ENCODE measurements around the gene NMU. TPM values are rescaled to one million over a fixed set of nuclear protein-coding genes. Genes with fewer than 3 reads are reported as not detected.
"Not testable (repeated sequence)": the region's sequence is repeated elsewhere in the genome, so short reads cannot be mapped to it uniquely, and the experiment has no call there.

Gene NMU
- total RNA-seq, 2 experiments from 2014 or later = not detected

DNA sequence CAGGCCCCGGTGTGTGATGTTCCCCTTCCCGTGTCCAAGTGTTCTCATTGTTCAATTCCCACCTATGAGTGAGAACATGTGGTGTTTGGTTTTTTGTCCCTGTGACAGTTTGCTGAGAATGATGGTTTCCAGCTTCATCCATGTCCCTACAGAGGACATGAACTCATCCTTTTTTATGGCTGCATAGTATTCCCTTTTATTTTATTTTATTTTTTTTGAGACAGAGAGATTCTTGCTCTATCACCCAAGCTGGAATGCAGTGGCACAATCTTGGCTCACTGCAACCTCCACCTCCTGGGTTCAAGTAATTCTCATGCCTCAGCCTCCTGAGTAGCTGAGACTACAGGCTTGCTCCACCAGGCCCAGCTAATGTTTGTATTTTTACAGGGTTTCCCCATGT lies 53.3 kb downstream of the NMU start:
- H3K4me3 Mint-ChIP-seq; ATAC-seq; H3K9me3 Mint-ChIP-seq (ENCODE audit: insufficient read depth); DNase-seq; CTCF ChIA-PET; H3K36me3 Mint-ChIP-seq (ENCODE audit: low read depth); H3K27ac Mint-ChIP-seq; POLR2A ChIA-PET; H3K27me3 Mint-ChIP-seq (ENCODE audit: low read depth); H3K4me1 Mint-ChIP-seq (ENCODE audit: low read depth): not testable (repeated sequence)

GRCh38 chr4:55578341-55579010 lies 57.6 kb downstream of the NMU start:
- Mint-ChIP-seq H3K36me3 (ENCODE audit: low read depth) (no peaks in the 10 kb centered on the region), H3K27ac (no peak overlapping the region), H3K4me3 (no peak overlapping the region), H3K27me3 (ENCODE audit: low read depth) (peaks cover 4% of the 10 kb centered on the region), H3K9me3 (ENCODE audit: insufficient read depth) (peaks cover 12% of the 10 kb centered on the region), H3K4me1 (ENCODE audit: low read depth) (no peaks in the 10 kb centered on the region)
- POLR2A ChIA-PET = no interaction called here
- CTCF ChIA-PET = no interaction called here
- ATAC-seq (no peak), DNase-seq (no peak)

DNA sequence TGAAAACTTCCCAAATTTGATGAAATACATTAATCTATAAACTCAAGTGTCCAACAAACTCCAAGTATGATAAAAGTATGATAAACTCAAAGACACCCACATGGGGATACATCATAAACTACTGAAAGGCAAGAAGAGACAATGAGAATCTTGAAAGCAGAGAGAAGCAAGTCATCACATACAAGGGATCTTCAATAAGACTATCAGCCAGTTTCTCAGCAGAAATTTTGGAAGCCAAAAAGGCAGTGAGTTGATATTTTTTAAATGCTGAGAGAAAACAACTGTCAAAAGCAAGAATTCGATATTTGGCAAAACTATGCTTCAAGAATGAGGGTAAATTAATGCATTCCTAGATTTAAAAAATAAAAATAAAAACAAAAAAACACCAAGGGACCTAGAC lies 60.6 kb downstream of the NMU start:
- peaks cover 6% of the 10 kb centered on the region for H3K9me3 Mint-ChIP-seq (ENCODE audit: insufficient read depth)
- peaks cover 4% of the 10 kb centered on the region for H3K27me3 Mint-ChIP-seq (ENCODE audit: low read depth)
- no peaks in the 10 kb centered on the region for H3K4me1 Mint-ChIP-seq (ENCODE audit: low read depth)
- ATAC-seq (no peak), DNase-seq (no peak)
- no peak overlapping the region for H3K4me3 Mint-ChIP-seq
- no peaks in the 10 kb centered on the region for H3K36me3 Mint-ChIP-seq (ENCODE audit: low read depth)
- POLR2A ChIA-PET = no interaction called here
- H3K27ac Mint-ChIP-seq = no peak overlapping the region
- CTCF ChIA-PET = no interaction called here

DNA sequence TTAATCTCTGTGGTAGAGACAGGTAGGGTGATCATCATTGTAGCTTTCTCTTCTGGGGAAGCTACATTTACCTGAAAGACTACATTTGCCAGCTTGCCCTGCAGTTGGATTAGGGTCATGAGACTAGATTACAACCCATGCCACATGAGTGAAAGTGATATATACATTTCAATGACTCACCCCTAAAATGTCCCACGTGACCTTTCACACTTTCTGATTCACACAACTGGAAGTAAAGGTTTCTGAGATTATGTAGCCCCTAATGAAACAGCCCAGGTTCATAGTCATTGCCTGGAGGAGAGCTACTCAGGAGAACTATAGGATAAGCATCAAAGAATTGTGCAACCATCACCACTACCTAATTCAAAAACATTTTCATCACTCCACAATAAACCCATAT lies 61.8 kb downstream of the NMU start:
- H3K27ac Mint-ChIP-seq = no peak overlapping the region
- ChIA-PET CTCF (no interaction called here), POLR2A (no interaction called here)
- no peaks in the 10 kb centered on the region for H3K36me3 Mint-ChIP-seq (ENCODE audit: low read depth)
- H3K27me3 Mint-ChIP-seq (ENCODE audit: low read depth) = peaks cover 4% of the 10 kb centered on the region
- ATAC-seq (no peak), DNase-seq (no peak)
- no peak overlapping the region for H3K4me3 Mint-ChIP-seq
- no peaks in the 10 kb centered on the region for H3K4me1 Mint-ChIP-seq (ENCODE audit: low read depth)
- peaks cover 6% of the 10 kb centered on the region for H3K9me3 Mint-ChIP-seq (ENCODE audit: insufficient read depth)

- Mint-ChIP-seq H3K4me3 (no peak overlapping the region), H3K36me3 (ENCODE audit: low read depth) (no peaks in the 10 kb centered on the region), H3K27ac (no peak overlapping the region), H3K27me3 (ENCODE audit: low read depth) (peaks cover 14% of the 10 kb centered on the region), H3K4me1 (ENCODE audit: low read depth) (no peaks in the 10 kb centered on the region), H3K9me3 (ENCODE audit: insufficient read depth) (peaks cover 6% of the 10 kb centered on the region)
- ATAC-seq = no peak
- POLR2A ChIA-PET = no interaction called here
- no peak for DNase-seq
- CTCF ChIA-PET = no interaction called here
Observed at GRCh38 chr4:55571806-55572205, 64.3 kb downstream of the NMU start.

- Mint-ChIP-seq H3K4me1 (ENCODE audit: low read depth) (no peaks in the 10 kb centered on the region), H3K9me3 (ENCODE audit: insufficient read depth) (no peaks in the 10 kb centered on the region), H3K36me3 (ENCODE audit: low read depth) (no peaks in the 10 kb centered on the region), H3K27ac (no peak overlapping the region), H3K27me3 (ENCODE audit: low read depth) (peaks cover 14% of the 10 kb centered on the region), H3K4me3 (no peak overlapping the region)
- POLR2A ChIA-PET = no interaction called here
- CTCF ChIA-PET = interaction anchor here (1.3 kb wide), 1 partner anchor 224 kb away, joined by 3 read pairs; no protein-coding TSS in a partner anchor
- ATAC-seq (no peak), DNase-seq (no peak)
Observed at GRCh38 chr4:55568905-55569504, 67.1 kb downstream of the NMU start.

DNA sequence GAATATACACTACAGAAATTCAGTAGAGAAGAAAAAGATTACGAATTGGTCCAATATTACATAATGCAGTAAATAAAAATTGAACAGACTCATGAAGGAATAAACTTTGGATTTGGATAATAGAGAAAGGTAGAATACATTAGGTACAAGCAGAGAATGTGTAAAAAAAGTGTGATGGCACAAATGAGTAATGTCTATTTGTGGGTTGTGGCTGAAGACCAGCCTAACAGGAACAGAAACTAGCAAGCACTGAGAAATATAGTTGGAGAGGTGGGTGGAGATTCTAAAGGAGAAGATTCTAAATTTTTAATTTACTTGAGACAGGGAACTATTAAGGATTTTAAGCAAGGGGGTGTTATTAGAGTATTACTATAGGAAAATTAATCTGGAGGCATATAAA lies 74.2 kb downstream of the NMU start:
- Mint-ChIP-seq H3K4me3 (no peak overlapping the region), H3K9me3 (ENCODE audit: insufficient read depth) (no peaks in the 10 kb centered on the region), H3K27ac (no peak overlapping the region), H3K27me3 (ENCODE audit: low read depth) (peaks cover 8% of the 10 kb centered on the region), H3K36me3 (ENCODE audit: low read depth) (no peaks in the 10 kb centered on the region), H3K4me1 (ENCODE audit: low read depth) (peaks cover 11% of the 10 kb centered on the region)
- ChIA-PET POLR2A (interaction anchor here (0.7 kb wide), 1 partner anchor 34 kb away, joined by 3 read pairs; no protein-coding TSS in a partner anchor), CTCF (interaction anchor here (0.8 kb wide), 1 partner anchor 216 kb away, joined by 3 read pairs; the partner anchor contains the start of gene SRD5A3)
- DNase-seq (no peak), ATAC-seq (peak; percentile 64)

GRCh38 chr4:55560096-55560495 lies 76.0 kb downstream of the NMU start:
- H3K27ac Mint-ChIP-seq = no peak overlapping the region
- ChIA-PET POLR2A (no interaction called here), CTCF (interaction anchor here (0.9 kb wide), 1 partner anchor 90 kb away, joined by 3 read pairs; no protein-coding TSS in a partner anchor)
- H3K9me3 Mint-ChIP-seq (ENCODE audit: insufficient read depth) = no peaks in the 10 kb centered on the region
- H3K4me3 Mint-ChIP-seq = no peak overlapping the region
- no peak for ATAC-seq
- DNase-seq = no peak
- peaks cover 11% of the 10 kb centered on the region for H3K4me1 Mint-ChIP-seq (ENCODE audit: low read depth)
- no peaks in the 10 kb centered on the region for H3K36me3 Mint-ChIP-seq (ENCODE audit: low read depth)
- H3K27me3 Mint-ChIP-seq (ENCODE audit: low read depth) = peaks cover 10% of the 10 kb centered on the region

DNA sequence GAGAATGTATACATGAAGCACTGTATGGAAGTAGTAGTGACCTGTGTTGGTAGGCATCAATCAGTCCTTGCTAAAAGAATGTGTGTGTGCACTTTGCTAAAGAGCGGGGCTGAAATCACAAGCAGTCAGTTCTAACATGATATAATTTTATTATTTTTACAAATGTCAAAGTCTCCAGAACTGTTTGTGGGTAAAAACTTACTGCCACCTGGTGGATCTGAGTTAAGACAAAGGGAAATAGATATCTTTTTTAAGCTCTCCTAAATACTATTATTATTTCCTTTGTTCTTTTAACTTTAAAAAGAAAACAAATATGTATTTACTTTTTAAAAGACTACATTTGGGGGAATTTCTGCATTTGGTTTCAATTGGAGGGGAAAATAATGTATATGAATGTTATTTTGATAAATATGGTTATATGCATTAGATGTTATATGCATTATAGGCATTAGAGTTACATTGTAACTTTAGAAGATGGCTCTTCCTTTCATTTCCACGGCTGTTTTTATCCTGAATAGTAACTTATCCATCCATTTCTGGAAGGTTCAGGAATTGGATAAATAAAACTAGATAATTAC lies 81.6 kb downstream of the NMU start:
- DNase-seq (no peak), ATAC-seq (no peak)
- H3K36me3 Mint-ChIP-seq (ENCODE audit: low read depth) = no peaks in the 10 kb centered on the region
- peaks cover 20% of the 10 kb centered on the region for H3K27me3 Mint-ChIP-seq (ENCODE audit: low read depth)
- ChIA-PET CTCF (interaction anchor here (0.6 to 1.5 kb wide), 6 partner anchors 9 to 240 kb away, joined by 3 to 5 read pairs (median 4); partner anchors contain the start of gene SRD5A3), POLR2A (no interaction called here)
- H3K9me3 Mint-ChIP-seq (ENCODE audit: insufficient read depth) = no peaks in the 10 kb centered on the region
- H3K4me3 Mint-ChIP-seq = no peak overlapping the region
- H3K4me1 Mint-ChIP-seq (ENCODE audit: low read depth) = peaks cover 14% of the 10 kb centered on the region
- H3K27ac Mint-ChIP-seq = no peak overlapping the region

DNA sequence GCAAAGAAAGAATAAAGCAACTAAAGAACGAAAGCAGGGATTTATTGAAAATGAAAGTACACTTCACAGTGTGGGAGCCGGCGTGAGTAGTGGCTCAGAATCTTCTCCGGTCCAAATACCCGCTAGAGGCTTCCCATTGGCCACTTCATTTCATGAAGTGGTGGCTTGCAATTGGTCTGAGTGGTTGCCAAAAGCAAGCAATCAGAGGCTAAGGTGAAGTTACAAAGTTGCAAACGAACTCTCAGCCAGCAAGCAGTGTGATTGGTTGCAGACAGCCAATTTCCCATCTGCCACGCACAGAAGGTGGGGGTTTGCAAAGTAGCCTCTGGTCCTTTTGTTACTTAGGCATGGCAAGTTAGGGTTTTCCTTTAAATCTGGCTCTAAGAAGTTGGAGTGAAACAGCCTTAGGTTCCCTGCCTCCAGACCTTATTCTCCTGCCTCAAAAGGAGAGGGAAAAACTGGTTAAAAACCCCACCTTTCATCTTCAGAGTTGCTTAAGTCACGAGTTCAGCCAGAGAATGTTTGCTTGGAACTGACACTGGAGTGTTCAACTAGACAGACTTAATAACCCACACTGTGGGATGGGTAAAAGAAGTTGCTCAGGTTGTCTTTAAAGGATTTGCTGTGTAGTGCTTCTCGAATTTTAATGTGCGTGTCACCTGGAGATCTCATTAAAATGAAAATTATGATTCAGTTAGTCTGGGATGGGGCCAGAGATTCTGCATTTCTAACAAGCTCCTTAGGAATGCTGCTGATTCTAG lies 82.5 kb downstream of the NMU start:
- no peak overlapping the region for H3K4me3 Mint-ChIP-seq
- ChIA-PET CTCF (interaction anchor here (1.1 to 1.8 kb wide), 6 partner anchors 8 to 313 kb away, joined by 3 to 7 read pairs (median 5); partner anchors contain the start of gene SRD5A3), POLR2A (no interaction called here)
- H3K36me3 Mint-ChIP-seq (ENCODE audit: low read depth) = no peaks in the 10 kb centered on the region
- ATAC-seq = peak; percentile 40
- H3K4me1 Mint-ChIP-seq (ENCODE audit: low read depth) = peaks cover 20% of the 10 kb centered on the region
- peak; percentile 26 for DNase-seq
- H3K27me3 Mint-ChIP-seq (ENCODE audit: low read depth) = peaks cover 21% of the 10 kb centered on the region
- H3K27ac Mint-ChIP-seq = no peak overlapping the region
- no peaks in the 10 kb centered on the region for H3K9me3 Mint-ChIP-seq (ENCODE audit: insufficient read depth)

- ATAC-seq; DNase-seq; H3K27ac Mint-ChIP-seq; H3K36me3 Mint-ChIP-seq (ENCODE audit: low read depth); H3K9me3 Mint-ChIP-seq (ENCODE audit: insufficient read depth); H3K4me3 Mint-ChIP-seq: not testable (repeated sequence)
- peaks cover 33% of the 10 kb centered on the region for H3K4me1 Mint-ChIP-seq (ENCODE audit: low read depth)
- POLR2A ChIA-PET = interaction anchor here (0.5 kb wide), 1 partner anchor 44 kb away, joined by 3 read pairs; no protein-coding TSS in a partner anchor
- CTCF ChIA-PET = interaction anchor here (1.2 to 1.8 kb wide), 4 partner anchors 10 to 314 kb away, joined by 3 to 7 read pairs (median 6); partner anchors contain the start of gene SRD5A3
- peaks cover 28% of the 10 kb centered on the region for H3K27me3 Mint-ChIP-seq (ENCODE audit: low read depth)
Observed at GRCh38 chr4:55551964-55552363, 84.1 kb downstream of the NMU start.

All from activated CD8-positive, alpha-beta T cell treated with anti-CD3 and anti-CD28 coated beads, Interleukin-2, amount 10 ng/mL, durations not matched to agents 7 days and 5 days (primary cell).